HG03342 (cell line): Measurements from ENCODE around the gene RAX2.
"Not testable (repeated sequence)": the region's sequence is repeated elsewhere in the genome, so short reads cannot be mapped to it uniquely, and the experiment has no call there.

Experiments used
- ATAC-seq: cut with Tn5 transposase; IDR thresholded peaks from one replicate; pipeline ENCODE4 v1.9.1; 2021; ENCODE audit warnings: mild to moderate bottlenecking, moderate library complexity; ENCODE audit not compliant: unreplicated experiment

Gene RAX2

DNA sequence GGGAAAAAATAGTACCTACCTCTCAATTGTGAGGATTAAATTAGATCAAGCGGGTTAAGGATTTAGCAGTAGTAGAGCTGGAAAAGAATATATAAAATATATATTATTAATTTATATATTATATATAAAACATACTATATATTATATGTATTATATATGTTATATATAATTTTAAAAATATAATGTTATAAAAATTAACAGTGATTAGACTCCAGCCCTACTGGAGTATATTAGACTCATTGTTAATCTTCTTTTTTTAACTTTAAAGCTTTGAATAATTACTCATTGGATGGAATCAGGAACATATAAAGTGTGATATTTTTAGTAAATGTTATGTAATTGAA lies 9.9 kb downstream of the RAX2 start:
- no peak for ATAC-seq

DNA sequence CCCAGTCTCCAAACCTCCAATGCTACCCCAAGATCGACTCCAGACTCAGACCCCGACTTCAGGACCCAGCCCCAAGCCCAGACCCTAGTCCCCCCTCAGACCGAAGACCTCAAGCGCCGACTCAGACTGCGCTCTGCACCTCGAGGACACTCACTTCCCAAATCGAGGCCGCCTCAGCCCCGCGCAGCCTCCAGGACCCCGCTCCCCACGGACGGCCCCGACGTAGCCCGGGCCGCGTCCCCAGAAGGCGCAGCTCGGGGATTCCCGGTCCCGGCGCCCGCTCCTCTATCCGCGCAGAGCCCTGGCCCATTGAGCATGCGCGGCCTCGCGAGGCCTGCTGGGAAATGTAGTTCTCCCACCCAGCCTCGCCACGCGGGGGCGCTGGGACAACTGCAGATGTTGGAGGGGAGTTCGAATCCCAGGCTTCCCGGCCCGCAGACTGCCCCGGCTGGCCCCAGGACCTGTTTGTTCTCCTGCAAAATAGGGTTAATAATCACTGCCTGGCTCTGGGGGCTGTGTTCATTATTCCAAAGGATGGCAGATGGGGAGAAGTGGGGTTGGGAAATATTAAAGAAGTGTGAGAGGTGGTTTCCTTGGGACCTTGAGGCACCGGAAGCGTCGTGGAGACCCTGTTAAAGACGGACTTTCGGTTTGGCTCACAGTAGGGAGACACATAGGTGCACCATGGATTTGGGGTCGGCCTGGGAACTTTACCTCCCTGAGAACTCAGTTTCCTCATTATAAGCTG lies 10.5 kb downstream of the RAX2 start, which contains the start of gene APBA3:
APBA3 (minus strand) TSS at position 311 of the 748 bp plus-strand sequence. CDS start 1,428 bp downstream, outside the sequence.
- peak; percentile 47 for ATAC-seq

DNA sequence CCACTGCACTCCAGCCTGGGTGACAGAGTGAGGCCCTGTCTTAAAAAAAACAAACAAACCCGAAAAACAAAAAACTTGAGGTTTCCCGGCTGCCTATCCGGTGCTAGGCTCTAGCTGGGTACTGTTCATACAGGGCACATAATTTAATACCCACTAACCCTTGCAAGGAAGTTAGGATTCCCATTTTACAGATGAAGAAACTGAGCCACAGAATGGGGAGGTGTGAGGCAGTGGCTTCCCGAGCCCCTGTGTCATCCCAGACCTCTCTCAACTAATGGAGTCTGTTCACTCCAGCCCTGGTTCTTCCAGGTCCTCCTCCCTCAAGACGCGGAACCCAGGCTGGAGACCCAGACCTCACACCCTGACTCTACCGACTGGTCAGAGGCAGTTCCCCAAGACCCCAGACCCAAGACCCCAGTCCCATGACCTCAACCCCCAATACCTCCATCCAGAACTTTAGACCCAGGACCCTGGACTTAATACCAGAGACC lies 11.1 kb downstream of the RAX2 start:
- ATAC-seq, result no peak

DNA sequence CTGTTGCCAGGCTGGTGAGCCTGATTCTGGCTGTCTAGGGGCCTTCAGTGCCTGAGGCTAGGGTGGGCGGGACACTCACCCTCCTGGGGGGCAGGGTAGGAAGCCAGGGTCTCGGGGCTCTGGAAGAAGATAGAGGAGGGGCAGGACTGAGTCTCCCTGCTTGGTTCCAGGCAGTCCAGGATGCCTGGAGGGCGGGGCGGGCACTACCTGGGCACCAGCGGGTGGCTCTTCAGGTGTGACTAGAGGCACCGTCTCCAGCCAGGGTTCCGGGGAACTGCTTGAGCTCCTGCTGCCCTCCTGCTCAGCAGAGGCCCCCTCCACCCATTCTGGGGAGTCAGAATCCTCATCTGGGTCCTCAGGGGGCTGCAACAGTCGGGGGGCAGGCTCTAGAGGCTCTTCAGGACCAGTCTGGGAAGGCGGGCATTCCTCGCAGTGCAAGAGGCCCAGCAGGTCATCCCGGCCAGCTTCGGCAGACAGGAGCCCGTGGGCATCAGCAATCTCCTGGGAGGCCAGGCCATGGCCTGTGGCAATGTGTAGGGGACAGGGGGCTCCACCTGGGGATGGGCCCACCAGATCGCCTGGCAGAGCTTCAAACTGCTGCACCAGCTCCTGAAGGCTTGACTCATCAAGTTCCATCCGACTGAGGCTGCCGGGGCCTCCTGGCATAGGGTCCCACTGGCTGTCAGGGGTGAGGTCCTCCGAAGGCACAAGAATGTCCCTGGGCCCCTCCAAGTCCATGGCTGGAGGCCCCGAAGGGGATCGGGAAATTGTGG lies 12.4 kb downstream of the RAX2 start:
- no peak for ATAC-seq

DNA sequence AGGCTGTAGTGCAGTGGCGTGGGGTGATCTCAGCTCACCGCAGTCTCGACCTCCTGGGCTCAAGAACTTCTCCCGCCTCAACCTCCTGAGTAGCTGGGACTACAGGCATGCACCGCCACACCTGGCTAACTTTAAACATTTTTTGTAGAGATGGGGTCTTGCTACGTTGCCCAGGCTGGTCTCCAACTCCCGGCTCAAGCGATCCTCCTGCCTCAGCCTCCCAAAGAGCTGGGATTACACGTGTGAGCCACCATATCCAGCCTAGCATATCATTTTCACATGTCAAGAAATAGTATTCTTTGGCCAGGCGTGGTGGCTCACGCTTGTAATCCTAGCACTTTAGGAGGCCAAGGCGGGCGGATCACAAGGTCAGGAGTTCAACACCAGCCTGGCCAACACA lies 13.7 kb downstream of the RAX2 start:
- not testable (repeated sequence) for ATAC-seq

DNA sequence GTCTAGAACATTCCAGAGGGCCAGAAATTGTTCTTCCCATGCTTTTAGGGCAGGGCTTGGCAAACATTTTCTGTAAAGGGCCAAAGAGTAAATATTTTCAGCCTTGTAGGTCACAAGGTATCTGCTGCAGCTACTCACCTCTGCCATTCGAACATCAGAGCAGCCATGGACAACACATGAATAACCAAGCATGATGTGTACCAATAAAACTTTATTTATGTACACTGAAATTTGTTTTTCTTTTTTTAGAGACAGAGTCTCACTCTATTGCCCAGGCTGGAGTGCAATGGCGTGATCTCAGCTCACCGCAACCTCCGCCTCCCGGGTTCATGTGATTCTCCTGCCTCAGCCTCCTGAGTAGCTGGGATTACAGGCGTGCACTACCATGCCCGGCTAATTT lies 14.3 kb downstream of the RAX2 start:
- ATAC-seq, result not testable (repeated sequence)

DNA sequence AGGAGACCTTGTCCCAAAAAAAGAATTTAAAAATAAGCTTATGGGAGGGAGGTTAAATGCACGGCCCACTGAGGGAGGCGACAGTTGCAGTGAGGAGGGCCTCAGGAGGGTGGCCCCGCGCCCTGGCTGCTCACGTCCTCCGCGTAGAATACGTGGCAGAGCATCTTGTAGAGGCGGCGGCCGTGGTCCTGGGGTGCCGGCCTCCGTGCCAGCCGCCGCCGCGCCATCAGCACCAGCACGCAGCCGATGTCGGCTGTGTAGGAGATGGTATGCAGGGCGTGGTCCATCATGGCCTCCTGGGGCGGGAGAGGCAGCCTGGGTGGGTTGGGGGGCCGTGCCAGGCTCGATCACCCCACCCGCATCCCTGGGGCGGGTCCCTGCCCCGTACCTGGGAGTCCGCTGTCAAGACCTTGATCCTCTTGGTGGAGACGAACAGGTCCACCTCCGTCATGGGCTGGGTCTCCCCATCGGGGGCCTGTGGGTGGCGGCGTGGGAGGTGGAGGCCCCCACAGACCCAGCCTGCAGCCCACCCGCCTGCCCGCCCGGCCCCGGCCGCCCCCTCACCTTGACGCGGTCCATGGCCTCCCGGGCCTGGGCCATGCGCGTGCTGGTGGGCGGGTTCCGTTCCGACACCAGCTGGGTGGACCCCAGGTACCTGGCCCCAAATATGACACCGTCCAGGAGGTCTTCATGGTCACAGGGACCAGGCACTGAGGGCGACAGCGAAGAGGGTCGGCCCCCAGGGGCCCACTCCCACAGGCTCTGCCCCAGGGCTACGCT lies 18.2 kb downstream of the RAX2 start:
- ATAC-seq, result no peak

DNA sequence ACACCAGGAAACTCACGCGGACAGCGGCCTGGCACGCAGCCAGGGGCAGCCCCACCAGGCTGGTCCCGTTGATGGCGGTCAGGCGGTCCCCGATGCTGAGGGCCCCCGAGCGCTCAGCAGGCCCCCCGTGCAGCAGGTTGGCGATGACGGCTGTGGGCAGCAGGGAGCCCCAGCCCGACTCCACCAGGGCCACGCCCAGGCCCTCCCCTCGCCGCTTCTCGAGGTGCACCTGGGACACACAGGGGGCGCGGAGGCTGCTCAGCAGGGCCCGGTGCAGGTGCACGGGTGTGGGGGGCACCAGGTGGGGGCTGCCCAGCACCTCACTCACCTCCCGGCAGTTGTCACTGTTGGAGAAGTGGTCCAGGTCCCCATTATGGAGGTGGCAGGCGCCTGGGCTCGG lies 19.5 kb downstream of the RAX2 start:
- ATAC-seq, result no peak

DNA sequence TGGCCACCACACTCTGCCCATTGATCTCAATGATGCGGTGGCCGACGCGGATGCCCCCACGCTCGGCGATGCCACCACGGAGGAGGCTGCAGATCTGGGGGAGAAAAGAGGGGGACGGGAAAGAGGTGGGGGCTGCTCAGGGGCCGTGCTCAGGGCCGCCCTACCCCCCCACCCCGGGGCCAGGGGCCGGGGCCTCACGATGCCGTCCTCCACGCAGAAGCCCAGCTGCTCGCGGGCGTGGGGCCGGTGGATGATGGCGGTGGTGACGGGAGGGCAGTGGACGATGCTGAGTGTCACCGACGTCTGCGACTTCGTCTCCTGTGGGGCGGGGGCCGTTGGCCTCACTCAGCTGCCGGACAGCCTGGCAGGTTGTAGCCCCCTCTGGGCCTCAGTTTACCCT lies 20.8 kb downstream of the RAX2 start:
- ATAC-seq, result no peak

DNA sequence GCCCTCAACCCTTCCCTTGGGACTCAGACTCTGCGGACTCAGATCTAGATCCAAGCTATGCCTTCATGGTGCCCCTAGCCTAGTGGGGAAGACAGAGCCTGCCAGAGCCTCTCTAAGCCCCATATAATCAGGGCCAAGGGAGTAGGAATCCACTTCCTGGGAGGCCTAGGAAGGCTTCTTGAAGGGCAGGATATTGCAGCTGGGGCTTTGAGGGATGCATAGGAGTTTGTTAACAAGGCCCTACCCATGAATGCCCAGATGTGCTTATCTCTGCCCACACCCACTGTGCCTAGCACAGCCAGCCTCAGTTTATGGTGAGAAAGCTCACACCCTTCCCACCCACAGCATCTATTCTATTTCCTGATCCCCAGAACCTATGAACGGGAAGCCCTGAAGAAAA lies 21.8 kb downstream of the RAX2 start:
- no peak for ATAC-seq

DNA sequence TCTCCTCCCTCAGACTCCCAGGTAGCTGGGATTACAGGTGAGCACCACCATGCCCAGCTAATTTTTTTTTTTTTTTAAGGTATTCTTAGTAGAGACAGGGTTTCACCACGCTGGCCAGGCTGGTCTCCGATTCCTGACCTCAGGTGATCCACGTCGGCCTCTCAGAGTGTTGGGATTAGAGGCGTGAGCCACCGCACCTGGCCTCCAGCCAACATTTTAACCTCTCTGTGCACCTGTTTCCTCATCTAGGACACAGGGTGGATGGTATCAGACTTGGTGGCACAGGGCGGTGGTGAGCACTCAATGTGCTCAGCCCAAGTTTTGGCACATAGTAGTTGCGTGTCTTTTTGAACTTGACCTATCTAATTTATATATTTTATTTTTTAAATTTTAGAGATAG lies 23.1 kb downstream of the RAX2 start:
- no peak for ATAC-seq

DNA sequence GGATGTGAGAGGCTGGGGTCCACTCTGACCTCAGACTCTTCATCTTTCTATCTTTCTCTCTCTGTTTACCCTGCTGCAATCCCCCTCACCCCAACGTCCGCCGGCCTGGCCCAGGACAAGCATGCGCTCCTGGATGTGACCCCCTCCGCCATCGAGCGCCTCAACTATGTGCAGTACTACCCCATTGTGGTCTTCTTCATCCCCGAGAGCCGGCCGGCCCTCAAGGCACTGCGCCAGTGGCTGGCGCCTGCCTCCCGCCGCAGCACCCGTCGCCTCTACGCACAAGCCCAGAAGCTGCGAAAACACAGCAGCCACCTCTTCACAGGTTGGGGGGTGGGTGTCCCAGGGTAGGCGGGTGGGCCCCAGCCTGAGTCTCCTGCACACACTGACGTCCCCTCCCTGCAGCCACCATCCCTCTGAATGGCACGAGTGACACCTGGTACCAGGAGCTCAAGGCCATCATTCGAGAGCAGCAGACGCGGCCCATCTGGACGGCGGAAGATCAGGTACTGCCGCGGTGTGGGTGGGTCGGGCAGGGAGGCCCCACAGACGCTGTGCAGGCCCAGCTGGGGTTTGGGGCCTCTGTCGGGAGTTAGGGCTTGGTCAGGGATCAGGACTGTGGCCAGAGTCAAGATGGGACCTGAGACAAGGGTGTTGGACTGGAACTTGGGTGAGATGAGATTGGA lies 25.5 kb downstream of the RAX2 start:
- no peak for ATAC-seq

DNA sequence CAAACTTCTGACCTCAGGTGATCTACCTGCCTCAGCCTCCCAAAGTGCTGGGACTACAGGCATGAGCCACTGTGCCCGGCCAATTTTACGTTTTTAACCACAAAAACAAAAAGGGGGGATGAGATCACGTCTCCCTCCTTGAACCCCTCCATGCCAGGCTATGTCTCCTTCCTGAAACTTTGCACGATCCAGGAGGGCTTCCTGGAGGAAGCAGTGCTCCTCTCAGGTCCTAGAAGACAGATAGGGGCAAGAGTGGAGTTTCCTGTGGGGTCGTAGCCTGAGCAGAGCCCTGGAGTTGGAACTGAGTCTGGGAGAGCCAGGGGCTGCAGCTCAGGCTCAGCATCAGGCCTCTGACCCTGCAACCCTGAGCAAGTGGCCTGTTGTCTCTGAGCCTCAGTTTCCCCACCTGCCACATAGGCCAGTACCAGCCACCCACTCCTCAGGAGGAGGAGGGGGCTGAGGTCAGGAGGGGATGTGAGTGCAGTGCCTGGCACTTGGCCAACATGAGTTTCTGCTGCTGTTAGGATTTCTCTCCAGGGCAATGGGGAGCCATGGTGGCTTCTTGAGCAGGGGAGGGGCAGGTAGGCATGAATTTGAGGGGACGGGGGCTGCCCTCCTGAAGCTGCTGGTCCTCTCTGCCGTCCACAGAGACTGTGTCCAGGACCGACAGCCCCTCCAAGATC lies 26.5 kb downstream of the RAX2 start:
- no peak for ATAC-seq

DNA sequence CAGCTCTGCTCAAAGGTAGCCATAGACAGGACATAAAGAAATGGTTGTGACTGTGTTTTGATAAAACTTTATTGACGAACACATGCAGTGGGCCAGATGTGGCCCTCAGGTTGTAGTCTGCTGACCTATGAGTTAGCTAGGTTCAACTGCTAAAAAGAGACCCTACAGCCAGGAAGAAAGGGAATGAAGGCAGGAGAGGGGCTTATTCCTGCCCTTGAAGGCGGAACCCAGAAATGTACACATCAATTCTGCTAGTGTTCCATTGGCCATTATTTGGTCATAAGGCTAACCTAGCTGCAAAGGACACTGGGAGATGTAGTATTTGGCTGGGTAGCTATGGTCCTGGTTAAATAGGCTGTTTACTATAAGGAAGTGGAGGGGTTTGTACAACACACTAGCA lies 28.5 kb downstream of the RAX2 start:
- no peak for ATAC-seq

DNA sequence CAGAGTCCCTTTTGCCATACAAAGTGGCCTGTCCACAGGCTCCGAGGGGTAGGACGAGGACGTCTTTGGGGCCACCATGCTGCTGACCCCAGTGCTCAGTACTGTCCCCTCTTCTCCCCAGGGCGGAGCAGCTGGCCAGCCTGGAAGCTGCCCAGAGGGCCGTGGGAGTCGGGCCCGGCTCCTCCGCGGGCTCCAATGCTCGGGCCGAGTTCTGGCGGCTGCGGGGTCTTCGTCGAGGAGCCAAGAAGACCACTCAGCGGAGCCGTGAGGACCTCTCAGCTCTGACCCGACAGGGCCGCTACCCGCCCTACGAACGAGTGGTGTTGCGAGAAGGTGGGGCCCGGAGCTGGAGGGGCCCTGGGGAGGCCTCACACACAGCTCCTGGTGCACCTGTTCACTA lies 31.6 kb downstream of the RAX2 start:
- ATAC-seq, result no peak

DNA sequence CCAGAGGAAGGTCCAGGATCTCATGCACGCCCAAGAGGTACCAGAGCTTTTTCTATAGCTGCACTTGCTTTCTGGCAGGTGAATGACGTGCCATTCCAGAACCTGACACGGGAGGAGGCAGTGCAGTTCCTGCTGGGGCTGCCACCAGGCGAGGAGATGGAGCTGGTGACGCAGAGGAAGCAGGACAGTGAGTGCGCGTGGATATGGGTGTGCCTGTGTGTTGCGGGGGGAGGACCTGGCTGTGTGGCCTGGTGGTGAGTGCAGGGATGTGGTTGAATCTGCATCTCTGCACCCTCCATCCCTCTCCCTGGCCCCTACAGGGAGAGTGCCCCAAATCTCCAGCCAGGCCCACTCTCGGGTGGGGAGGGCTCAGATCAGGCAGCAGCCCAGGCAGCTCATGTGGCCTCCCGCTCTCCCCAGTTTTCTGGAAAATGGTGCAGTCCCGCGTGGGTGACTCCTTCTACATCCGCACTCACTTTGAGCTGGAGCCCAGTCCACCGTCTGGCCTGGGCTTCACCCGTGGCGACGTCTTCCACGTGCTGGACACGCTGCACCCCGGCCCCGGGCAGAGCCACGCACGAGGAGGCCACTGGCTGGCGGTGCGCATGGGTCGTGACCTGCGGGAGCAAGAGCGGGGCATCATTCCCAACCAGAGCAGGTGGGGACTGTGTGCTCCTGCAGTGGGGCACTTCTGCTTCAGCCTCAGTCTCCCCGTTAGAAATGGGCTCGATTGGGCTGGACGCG lies 33.4 kb downstream of the RAX2 start:
- ATAC-seq, result no peak

DNA sequence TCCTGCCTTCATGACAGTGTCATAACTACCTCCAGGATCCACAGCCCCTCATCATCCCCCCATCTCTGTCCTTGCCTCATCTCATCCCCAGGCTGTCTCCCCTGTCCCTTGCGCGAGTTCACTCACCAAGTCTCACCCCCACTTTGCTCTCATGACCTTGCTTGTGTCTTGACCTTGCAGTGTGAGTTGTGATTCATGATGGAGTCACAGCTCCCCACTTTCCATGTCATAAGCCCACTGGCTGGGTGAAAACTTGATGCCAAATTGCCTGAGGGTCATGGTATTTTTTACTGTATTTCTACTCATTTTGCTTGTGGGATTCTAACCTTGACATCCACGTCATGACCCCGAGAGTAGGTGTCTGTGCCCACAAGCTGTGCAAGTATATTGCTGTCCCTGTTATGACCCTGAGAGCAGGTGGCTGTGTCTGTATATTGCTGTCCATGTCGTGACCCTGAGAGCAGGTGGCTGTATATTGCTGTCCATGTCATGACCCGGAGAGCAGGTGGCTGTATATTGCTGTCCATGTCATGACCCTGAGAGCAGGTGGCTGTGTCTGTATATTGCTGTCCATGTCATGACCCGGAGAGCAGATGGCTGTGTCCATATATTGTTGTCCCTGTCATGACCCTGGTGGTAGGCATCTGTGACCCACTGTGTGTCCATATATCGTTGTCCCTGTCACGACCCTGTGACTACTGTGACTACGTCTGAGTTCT lies 34.4 kb downstream of the RAX2 start:
- ATAC-seq, result no peak

DNA sequence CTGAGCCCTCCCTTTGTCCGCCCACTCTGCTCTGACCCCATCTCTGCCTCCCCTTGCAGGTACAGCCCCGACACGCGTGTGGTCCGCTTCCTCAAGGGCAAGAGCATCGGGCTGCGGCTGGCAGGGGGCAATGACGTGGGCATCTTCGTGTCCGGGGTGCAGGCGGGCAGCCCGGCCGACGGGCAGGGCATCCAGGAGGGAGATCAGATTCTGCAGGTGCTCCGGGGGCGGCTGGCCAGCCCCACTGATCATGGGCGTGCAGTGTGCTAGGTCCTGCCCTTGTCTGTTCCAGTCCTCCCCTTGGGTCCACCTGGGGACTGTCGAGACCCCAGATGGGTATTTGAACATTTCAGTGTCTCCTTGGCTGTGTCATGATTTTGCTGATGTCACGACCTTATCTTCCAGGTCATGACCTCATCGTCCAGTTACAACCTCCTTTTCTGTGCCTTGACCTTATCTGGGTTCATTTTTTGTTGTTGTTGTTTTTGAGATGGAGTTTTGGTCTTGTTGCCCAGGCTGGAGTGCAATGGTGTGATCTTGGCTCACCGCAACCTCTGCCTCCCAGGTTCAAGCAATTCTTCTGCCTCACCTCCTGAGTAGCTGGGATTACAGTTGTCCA lies 35.8 kb downstream of the RAX2 start:
- ATAC-seq, result no peak

DNA sequence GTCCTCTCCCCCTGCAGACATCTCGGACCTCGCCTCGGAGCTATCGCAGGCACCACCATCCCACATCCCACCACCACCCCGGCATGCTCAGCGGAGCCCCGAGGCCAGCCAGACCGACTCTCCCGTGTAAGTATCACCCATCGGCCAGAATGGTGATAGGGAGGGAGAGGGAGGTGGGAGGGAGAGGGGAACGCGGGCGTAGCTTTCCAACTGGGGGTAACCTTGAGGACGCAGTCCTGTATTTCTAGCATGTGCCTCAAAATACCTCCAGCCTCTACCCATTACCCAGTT lies 37.8 kb downstream of the RAX2 start:
- no peak for ATAC-seq
